Measurements from ENCODE around the gene RAB40C. TPM values are rescaled to one million over a fixed set of nuclear protein-coding genes. Genes with fewer than 3 reads are reported as not detected.

Gene RAB40C
- total and polyA plus RNA-seq, 9 of the 15 experiments (the other 6 are each of a cell fraction or from before 2014, with no cell fraction given), result 0.17 to 23.4 (median 8.7) TPM

GRCh38 chr16:565419-566330 is 24.2 kb upstream of the RAB40C start (continued):
- peak; percentile 38; the same call in 1 of the 2 replicates for TF ChIP-seq ZBTB7A (IDR thresholded peaks at IDR 0.05; ENCODE audit: borderline replicate concordance, control insufficient read depth, low read depth, low read length)
- no peak for TF ChIP-seq DPF2 (IDR thresholded peaks at IDR 0.05)
- TF ChIP-seq REST (IDR thresholded peaks at IDR 0.05; ENCODE audit: borderline replicate concordance), result peak; percentile 68
- no peak for TF ChIP-seq REST (CRISPR knock-in tag; IDR thresholded peaks at IDR 0.05; ENCODE audit: low read depth)
- TF ChIP-seq ZNF589 (CRISPR knock-in tag; IDR thresholded peaks at IDR 0.05; ENCODE audit: low read depth), result 0 out of 2 replicates have a peak, but pooled peaks have one; percentile 28
- 0 out of 2 replicates have a peak, but pooled peaks have one; percentile 14 for TF ChIP-seq E2F3 (CRISPR knock-in tag; IDR thresholded peaks at IDR 0.05)
- TF ChIP-seq RHOXF2B (CRISPR knock-in tag; conservative IDR thresholded peaks at IDR 0.05), result no peak
- peak; percentile 8; the same call in 1 of the 2 replicates for TF ChIP-seq ARID1B (IDR thresholded peaks at IDR 0.05)
- TF ChIP-seq, protein P1, sequence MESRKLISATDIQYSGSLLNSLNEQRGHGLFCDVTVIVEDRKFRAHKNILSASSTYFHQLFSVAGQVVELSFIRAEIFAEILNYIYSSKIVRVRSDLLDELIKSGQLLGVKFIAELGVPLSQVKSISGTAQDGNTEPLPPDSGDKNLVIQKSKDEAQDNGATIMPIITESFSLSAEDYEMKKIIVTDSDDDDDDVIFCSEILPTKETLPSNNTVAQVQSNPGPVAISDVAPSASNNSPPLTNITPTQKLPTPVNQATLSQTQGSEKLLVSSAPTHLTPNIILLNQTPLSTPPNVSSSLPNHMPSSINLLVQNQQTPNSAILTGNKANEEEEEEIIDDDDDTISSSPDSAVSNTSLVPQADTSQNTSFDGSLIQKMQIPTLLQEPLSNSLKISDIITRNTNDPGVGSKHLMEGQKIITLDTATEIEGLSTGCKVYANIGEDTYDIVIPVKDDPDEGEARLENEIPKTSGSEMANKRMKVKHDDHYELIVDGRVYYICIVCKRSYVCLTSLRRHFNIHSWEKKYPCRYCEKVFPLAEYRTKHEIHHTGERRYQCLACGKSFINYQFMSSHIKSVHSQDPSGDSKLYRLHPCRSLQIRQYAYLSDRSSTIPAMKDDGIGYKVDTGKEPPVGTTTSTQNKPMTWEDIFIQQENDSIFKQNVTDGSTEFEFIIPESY (CRISPR knock-in tag; IDR thresholded peaks at IDR 0.05), result no peak
- no peak for TF ChIP-seq NFE2 (IDR thresholded peaks at IDR 0.05; ENCODE audit: low read depth)
- peak; percentile 64; the same call in 1 of the 2 replicates for TF ChIP-seq ZBTB9 (CRISPR knock-in tag; IDR thresholded peaks at IDR 0.05)
- TF ChIP-seq HINFP (tag; conservative IDR thresholded peaks at IDR 0.05; ENCODE audit: low read depth), result no peak
